HG03097 (cell line): ENCODE data around the gene MAGEB4.

Experiments
- ATAC-seq: cut with Tn5 transposase; IDR thresholded peaks from one replicate; pipeline ENCODE4 v1.9.1; 2021; ENCODE audit not compliant: unreplicated experiment, low FRiP score

The MAGEB4 gene

DNA sequence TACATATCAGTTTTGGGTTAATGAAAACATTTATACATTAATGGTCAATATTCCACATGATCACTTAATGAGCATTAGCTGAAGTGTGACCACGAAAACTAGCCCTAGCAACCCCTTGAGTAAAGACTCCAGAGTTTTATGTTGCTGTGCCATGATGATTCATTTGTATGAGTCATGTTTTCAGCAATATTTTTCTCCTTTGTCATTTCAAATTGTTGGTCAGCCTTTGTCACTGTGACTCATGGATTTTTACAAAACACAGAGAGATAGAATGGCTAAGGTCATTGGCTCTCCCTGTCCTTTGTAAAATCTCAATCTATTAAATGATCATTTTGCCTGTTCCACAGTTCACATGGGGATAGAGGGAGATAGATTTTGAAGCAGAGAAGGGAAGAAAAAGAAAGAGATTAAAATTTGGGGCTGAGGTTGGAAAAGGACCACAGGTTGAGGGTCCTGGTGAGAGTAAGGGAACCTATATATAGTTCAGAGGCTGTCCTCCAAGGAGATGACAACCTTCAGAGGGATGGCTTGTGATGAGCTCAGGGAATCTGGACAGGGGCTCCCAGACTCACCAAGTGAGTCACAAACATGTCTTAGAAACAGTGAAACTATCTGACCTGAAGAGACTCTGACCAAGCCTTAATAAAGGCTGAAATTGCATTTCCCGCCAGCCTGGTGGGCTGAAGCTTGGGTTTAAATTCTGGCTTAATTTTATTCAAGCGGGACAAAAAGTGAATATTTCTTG, 41.8 kb downstream of the MAGEB4 start:
- ATAC-seq, result no peak
